GM12865 (cell line): Measurements from ENCODE around the gene OPCML.

Experiments used
- DNase-seq: peaks from one replicate; pipeline ENCODE4 v3.0.0; 2010; ENCODE audit warnings: low read depth
- H3K4me3 ChIP-seq: 2 replicates; pipeline ENCODE4 v1.5.1; 2011; ENCODE audit warnings: mild to moderate bottlenecking, low read depth, low read length, control low read depth
- CTCF ChIP-seq: IDR thresholded peaks from 2 replicates; pipeline ENCODE4 v1.5.1; 2011; ENCODE audit warnings: low read length, control low read depth, low read depth, inconsistent platforms; ENCODE audit not compliant: insufficient read depth; ENCODE audit errors: missing control alignments

OPCML gene

GRCh38 chr11:133014337-133014736, 518.0 kb downstream of the OPCML start:
- no peak for TF ChIP-seq CTCF
- no peak overlapping the region for H3K4me3 ChIP-seq
- no peak for DNase-seq

- H3K4me3 ChIP-seq = no peak overlapping the region
- TF ChIP-seq CTCF = no peak
- no peak for DNase-seq
Measured at GRCh38 chr11:133012803-133013202, 519.5 kb downstream of the OPCML start.

GRCh38 chr11:133011604-133012003, 520.7 kb downstream of the OPCML start:
- no peak for DNase-seq
- H3K4me3 ChIP-seq = no peak overlapping the region
- no peak for TF ChIP-seq CTCF

GRCh38 chr11:133007027-133007584, 525.2 kb downstream of the OPCML start:
- H3K4me3 ChIP-seq = no peak overlapping the region
- DNase-seq = no peak
- no peak for TF ChIP-seq CTCF

GRCh38 chr11:133004369-133004768, 527.9 kb downstream of the OPCML start:
- H3K4me3 ChIP-seq = no peak overlapping the region
- no peak for DNase-seq
- TF ChIP-seq CTCF = no peak

GRCh38 chr11:132999516-132999915, 532.8 kb downstream of the OPCML start:
- DNase-seq = no peak
- no peak for TF ChIP-seq CTCF
- H3K4me3 ChIP-seq = no peak overlapping the region

- no peak for DNase-seq
- H3K4me3 ChIP-seq = no peak overlapping the region
- no peak for TF ChIP-seq CTCF
Measured at GRCh38 chr11:132999031-132999430, 533.3 kb downstream of the OPCML start.
